OCI-LY7 (cell line): Measurements from ENCODE around the gene IFRD2. TPM values are rescaled to one million over a fixed set of nuclear protein-coding genes. Genes with fewer than 3 reads are reported as not detected.

Experiments used
- BruUV-seq: library from RNA; stranded (reverse); fragments of 400-500 nt; replicated peaks from 2 replicates; lab custom pipeline; 2021; lab: Mats Ljungman, UMichigan
- CTCF ChIA-PET: fragments of 300-600 bp; sonication (Branson Sonifier 250); formaldehyde crosslinking; loops from one replicate; lab custom pipeline; 2022; ENCODE audit warnings: antibody characterized with exemption; ENCODE audit not compliant: unreplicated experiment; lab: Charles Lee
- POLR2A ChIA-PET: fragments of 300-600 bp; sonication (Branson Sonifier 250); formaldehyde crosslinking; loops from one replicate; lab custom pipeline; 2022; ENCODE audit warnings: antibody characterized with exemption; lab: Charles Lee
- DNase-seq: peaks from one replicate; pipeline ENCODE4 v3.0.0-alpha.2; 2015; ENCODE audit warnings: low spot score
- H2AFZ ChIP-seq: fragments of 200-600 bp; sonication (generic), shearing (Covaris generic); 2 replicates; pipeline ENCODE4 v1.6.1; 2014; ENCODE audit warnings: mild to moderate bottlenecking, antibody characterized with exemption, low read length, moderate library complexity
- H3K27ac ChIP-seq: fragments of 200-600 bp; sonication (generic); 2 replicates; pipeline ENCODE4 v1.5.1; 2014; ENCODE audit warnings: mixed run types, low read depth, mild to moderate bottlenecking, moderate library complexity, low read length, inconsistent platforms; ENCODE audit not compliant: poor library complexity, severe bottlenecking
- H3K36me3 ChIP-seq: fragments of 200-600 bp; sonication (generic); 2 replicates; pipeline ENCODE4 v1.6.1; 2014; ENCODE audit warnings: mild to moderate bottlenecking, antibody characterized with exemption, low read length, moderate library complexity, mixed read lengths; ENCODE audit not compliant: insufficient read depth
- H3K4me1 ChIP-seq: fragments of 200-600 bp; sonication (generic); 2 replicates; pipeline ENCODE4 v1.5.1; 2014; ENCODE audit warnings: mild to moderate bottlenecking, low read length; ENCODE audit not compliant: insufficient read depth, poor library complexity, severe bottlenecking
- H3K4me2 ChIP-seq: fragments of 200-600 bp; sonication (generic); 2 replicates; pipeline ENCODE4 v1.6.1; 2014; ENCODE audit warnings: mild to moderate bottlenecking, low read length
- H3K4me3 ChIP-seq: fragments of 200-600 bp; sonication (generic); 2 replicates; pipeline ENCODE4 v1.5.1; 2014; ENCODE audit warnings: mild to moderate bottlenecking, low read depth, low read length; ENCODE audit not compliant: poor library complexity, severe bottlenecking
- H3K79me2 ChIP-seq: fragments of 200-600 bp; sonication (generic); 2 replicates; pipeline ENCODE4 v1.6.1; 2016; ENCODE audit warnings: low read depth, mild to moderate bottlenecking, low read length, moderate library complexity, mixed read lengths; ENCODE audit not compliant: insufficient read depth
- H3K9me2 ChIP-seq: fragments of 200-600 bp; sonication (generic); 2 replicates; pipeline ENCODE4 v1.6.1; 2016; ENCODE audit warnings: mild to moderate bottlenecking, low read length, mixed read lengths; ENCODE audit not compliant: insufficient read depth
- H3K9me3 ChIP-seq: fragments of 200-600 bp; sonication (generic); 2 replicates; pipeline ENCODE4 v1.6.1; 2014; ENCODE audit warnings: mild to moderate bottlenecking, mixed run types, low read length, mixed read lengths
- H4K20me1 ChIP-seq: fragments of 200-600 bp; sonication (generic); 2 replicates; pipeline ENCODE4 v1.6.1; 2014; ENCODE audit warnings: mild to moderate bottlenecking, antibody characterized with exemption, low read length, moderate library complexity, mixed read lengths; ENCODE audit not compliant: insufficient read depth
- EZH2phosphoT487 ChIP-seq: fragments of 200-600 bp; sonication (generic); IDR thresholded peaks from 2 replicates; pipeline ENCODE4 v1.6.1; 2018; ENCODE audit warnings: low read depth, borderline replicate concordance, mild to moderate bottlenecking, mixed run types, antibody characterized with exemption, low read length, moderate library complexity, mixed read lengths
- intact Hi-C: fragments of 100-400 bp; cut with micrococcal nuclease; formaldehyde crosslinking; loops from one replicate; pipeline ENCODE4 v1.10.0; 2022; ENCODE audit not compliant: unreplicated experiment
- total RNA-seq, 2 experiments: library from RNA; depleted of rRNA in 1 of 2; stranded (reverse); fragments of >200 nt in 1 of 2; shearing (Covaris generic) in 1 of 2; gene quantifications; 2 replicates each; pipeline ENCODE4 v1.2.3, GENCODE V29; 2014 to 2022
- TF ChIP-seq, protein P1 (sequence below): fragments of 200-600 bp; sonication (generic); conservative IDR thresholded peaks from 2 replicates; pipeline ENCODE4 v1.5.1; 2014; ENCODE audit warnings: mild to moderate bottlenecking, antibody characterized with exemption, low read length, moderate library complexity, mixed read lengths

The IFRD2 gene
- total RNA-seq, 2 experiments from 2014 or later = 93.3 to 95.5 TPM

DNA sequence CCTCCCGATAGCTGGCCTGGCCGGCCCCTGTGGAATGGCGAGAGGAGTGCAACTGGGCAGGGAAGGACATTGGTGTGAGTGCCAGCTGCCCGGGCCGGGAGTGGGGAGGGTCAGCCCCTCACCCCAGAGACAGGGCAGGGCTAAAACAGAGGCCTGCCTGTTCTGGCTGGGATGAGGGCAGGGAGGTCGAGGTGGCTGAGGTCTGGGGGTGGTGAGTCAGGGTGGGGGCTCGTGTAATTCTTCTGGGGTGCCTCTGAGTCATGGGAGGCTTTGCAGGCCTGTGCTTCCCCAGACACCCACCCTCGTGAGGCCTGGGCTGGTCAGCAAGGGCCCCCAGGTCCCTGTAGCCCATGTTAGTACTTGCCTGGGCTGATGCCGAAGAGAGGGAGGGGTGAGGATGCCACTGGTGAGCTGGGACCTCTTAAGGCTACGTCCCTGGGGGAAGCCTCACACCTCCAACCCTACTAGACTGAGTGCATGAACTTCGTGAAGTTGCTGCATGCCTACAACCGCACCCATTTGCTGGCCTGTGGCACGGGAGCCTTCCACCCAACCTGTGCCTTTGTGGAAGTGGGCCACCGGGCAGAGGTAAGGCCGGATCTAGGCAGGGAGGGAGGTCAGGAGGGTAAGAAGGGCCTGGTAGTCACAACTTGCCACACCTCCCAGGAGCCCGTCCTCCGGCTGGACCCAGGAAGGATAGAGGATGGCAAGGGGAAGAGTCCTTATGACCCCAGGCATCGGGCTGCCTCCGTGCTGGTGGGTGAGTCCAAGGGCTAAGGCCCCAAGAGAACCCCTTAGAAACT, 21.6 kb downstream of the IFRD2 start:
- H2AFZ ChIP-seq = no peak overlapping the region
- H3K9me2 ChIP-seq = no peaks in the 10 kb centered on the region
- no peaks in the 10 kb centered on the region for H4K20me1 ChIP-seq
- TF ChIP-seq, protein P1, sequence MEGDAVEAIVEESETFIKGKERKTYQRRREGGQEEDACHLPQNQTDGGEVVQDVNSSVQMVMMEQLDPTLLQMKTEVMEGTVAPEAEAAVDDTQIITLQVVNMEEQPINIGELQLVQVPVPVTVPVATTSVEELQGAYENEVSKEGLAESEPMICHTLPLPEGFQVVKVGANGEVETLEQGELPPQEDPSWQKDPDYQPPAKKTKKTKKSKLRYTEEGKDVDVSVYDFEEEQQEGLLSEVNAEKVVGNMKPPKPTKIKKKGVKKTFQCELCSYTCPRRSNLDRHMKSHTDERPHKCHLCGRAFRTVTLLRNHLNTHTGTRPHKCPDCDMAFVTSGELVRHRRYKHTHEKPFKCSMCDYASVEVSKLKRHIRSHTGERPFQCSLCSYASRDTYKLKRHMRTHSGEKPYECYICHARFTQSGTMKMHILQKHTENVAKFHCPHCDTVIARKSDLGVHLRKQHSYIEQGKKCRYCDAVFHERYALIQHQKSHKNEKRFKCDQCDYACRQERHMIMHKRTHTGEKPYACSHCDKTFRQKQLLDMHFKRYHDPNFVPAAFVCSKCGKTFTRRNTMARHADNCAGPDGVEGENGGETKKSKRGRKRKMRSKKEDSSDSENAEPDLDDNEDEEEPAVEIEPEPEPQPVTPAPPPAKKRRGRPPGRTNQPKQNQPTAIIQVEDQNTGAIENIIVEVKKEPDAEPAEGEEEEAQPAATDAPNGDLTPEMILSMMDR = no peak
- no peak for TF ChIP-seq EZH2phosphoT487
- CTCF ChIA-PET = no interaction called here
- H3K4me3 ChIP-seq = no peak overlapping the region
- no peak overlapping the region for H3K27ac ChIP-seq
- H3K4me1 ChIP-seq = peaks cover 5% of the 10 kb centered on the region
- BruUV-seq = no TSS peak
- DNase-seq = no peak
- no peaks in the 10 kb centered on the region for H3K9me3 ChIP-seq
- POLR2A ChIA-PET = interaction anchor here (0.6 kb wide), 1 partner anchor 9 kb away, joined by 3 read pairs; no protein-coding TSS in a partner anchor
- intact Hi-C loops = no loop called here
- no peaks in the 10 kb centered on the region for H3K79me2 ChIP-seq
- no peaks in the 10 kb centered on the region for H3K36me3 ChIP-seq
- H3K4me2 ChIP-seq = no peak overlapping the region

DNA sequence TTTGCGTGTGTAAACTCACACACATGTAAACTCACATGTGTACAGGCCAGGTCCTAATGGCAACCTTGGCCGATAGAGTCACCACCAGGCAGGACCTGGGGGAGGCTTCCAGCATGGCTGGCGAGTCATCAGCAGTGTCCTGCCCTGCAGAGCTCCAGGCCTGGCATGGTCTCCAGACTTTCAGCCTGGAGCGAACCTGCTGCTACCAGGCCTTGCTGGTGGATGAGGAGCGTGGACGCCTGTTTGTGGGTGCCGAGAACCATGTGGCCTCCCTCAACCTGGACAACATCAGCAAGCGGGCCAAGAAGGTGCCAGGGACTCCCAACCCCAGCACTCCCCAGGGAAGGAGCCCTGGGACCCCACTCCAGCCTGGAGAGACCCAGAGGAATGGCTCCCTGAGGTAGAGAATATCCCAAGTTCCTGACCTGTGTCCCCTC, 22.2 kb downstream of the IFRD2 start:
- Histone ChIP-seq H3K27ac (no peak overlapping the region), H3K9me3 (no peaks in the 10 kb centered on the region), H3K36me3 (no peaks in the 10 kb centered on the region), H3K4me2 (no peak overlapping the region), H2AFZ (no peak overlapping the region), H3K9me2 (no peaks in the 10 kb centered on the region), H3K4me1 (peaks cover 5% of the 10 kb centered on the region), H3K4me3 (no peak overlapping the region), H4K20me1 (no peaks in the 10 kb centered on the region), H3K79me2 (no peaks in the 10 kb centered on the region)
- no peak for DNase-seq
- TF ChIP-seq, protein P1 = no peak
- TF ChIP-seq EZH2phosphoT487 = no peak
- POLR2A ChIA-PET = interaction anchor here (0.6 kb wide), 1 partner anchor 10 kb away, joined by 3 read pairs; no protein-coding TSS in a partner anchor
- CTCF ChIA-PET = no interaction called here
- no TSS peak for BruUV-seq
- intact Hi-C loops = no loop called here

DNA sequence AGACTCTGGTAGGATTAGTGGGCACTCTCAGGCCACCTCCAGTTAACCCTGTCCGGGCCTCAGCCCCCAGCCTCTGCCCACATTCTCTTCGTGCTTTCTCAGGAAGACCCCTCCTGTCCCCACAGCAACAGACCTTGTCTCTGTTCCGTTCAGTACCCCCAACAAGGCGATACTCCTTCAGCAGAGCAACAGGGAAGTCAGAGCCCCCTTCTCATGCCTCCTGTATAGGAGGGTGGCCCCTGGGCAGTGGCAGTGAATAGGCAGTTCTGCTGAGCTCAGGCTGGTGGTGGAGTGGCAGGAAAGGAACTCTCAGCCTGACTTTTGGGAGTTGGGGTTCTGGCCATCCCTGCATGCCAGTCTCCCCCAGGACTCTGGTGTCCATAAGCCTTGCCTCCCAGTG, 22.8 kb downstream of the IFRD2 start:
- Histone ChIP-seq H3K36me3 (no peaks in the 10 kb centered on the region), H3K79me2 (no peaks in the 10 kb centered on the region), H3K9me3 (no peaks in the 10 kb centered on the region), H4K20me1 (no peaks in the 10 kb centered on the region), H3K4me3 (no peak overlapping the region), H3K4me1 (peaks cover 5% of the 10 kb centered on the region), H2AFZ (no peak overlapping the region), H3K4me2 (no peak overlapping the region), H3K27ac (no peak overlapping the region), H3K9me2 (no peaks in the 10 kb centered on the region)
- intact Hi-C loops = no loop called here
- TF ChIP-seq, protein P1 = no peak
- no peak for TF ChIP-seq EZH2phosphoT487
- CTCF ChIA-PET = no interaction called here
- DNase-seq = no peak
- POLR2A ChIA-PET = no interaction called here
- BruUV-seq = no TSS peak
